GM19372 (cell line): ENCODE results near the gene ING5.
"Not testable (repeated sequence)": the region's sequence is repeated elsewhere in the genome, so short reads cannot be mapped to it uniquely, and the experiment has no call there.

ENCODE experiments used
- ATAC-seq: cut with Tn5 transposase; IDR thresholded peaks from one replicate; pipeline ENCODE4 v1.9.1; 2021; ENCODE audit warnings: mild to moderate bottlenecking, low read depth, moderate library complexity; ENCODE audit not compliant: unreplicated experiment

The ING5 gene

GRCh38 chr2:241736111-241736510, 34.3 kb downstream of the ING5 start:
- ATAC-seq: no peak

GRCh38 chr2:241738040-241738686, 36.3 kb downstream of the ING5 start:
- no peak for ATAC-seq

GRCh38 chr2:241739177-241739576, 37.3 kb downstream of the ING5 start:
- no peak for ATAC-seq

GRCh38 chr2:241739651-241740050, 37.8 kb downstream of the ING5 start:
- ATAC-seq: no peak

- no peak for ATAC-seq
Observed at GRCh38 chr2:241741016-241741415, 39.2 kb downstream of the ING5 start.

GRCh38 chr2:241742320-241742939, 40.6 kb downstream of the ING5 start:
- ATAC-seq: no peak

- not testable (repeated sequence) for ATAC-seq
Observed at GRCh38 chr2:241743008-241743407, 41.2 kb downstream of the ING5 start.

- no peak for ATAC-seq
Observed at GRCh38 chr2:241743620-241744019, 41.8 kb downstream of the ING5 start.

GRCh38 chr2:241744028-241744754, 42.4 kb downstream of the ING5 start:
- ATAC-seq: no peak

GRCh38 chr2:241745276-241745675, 43.4 kb downstream of the ING5 start:
- no peak for ATAC-seq

GRCh38 chr2:241746084-241746483, 44.2 kb downstream of the ING5 start:
- no peak for ATAC-seq

- ATAC-seq: no peak
Observed at GRCh38 chr2:241748468-241749256, 46.8 kb downstream of the ING5 start.

GRCh38 chr2:241750076-241750840, 48.4 kb downstream of the ING5 start:
- no peak for ATAC-seq

- no peak for ATAC-seq
Observed at GRCh38 chr2:241751152-241751551, 49.3 kb downstream of the ING5 start.

- ATAC-seq: no peak
Observed at GRCh38 chr2:241751776-241752175, 49.9 kb downstream of the ING5 start.

- ATAC-seq: no peak
Observed at GRCh38 chr2:241752253-241752652, 50.4 kb downstream of the ING5 start.

- no peak for ATAC-seq
Observed at GRCh38 chr2:241752689-241753276, 50.9 kb downstream of the ING5 start.

- no peak for ATAC-seq
Observed at GRCh38 chr2:241753493-241753892, 51.7 kb downstream of the ING5 start.

- ATAC-seq: no peak
Observed at GRCh38 chr2:241754042-241754441, 52.2 kb downstream of the ING5 start.

GRCh38 chr2:241755166-241755565, 53.3 kb downstream of the ING5 start:
- ATAC-seq: no peak
